Measurements from ENCODE around the gene SYT1.

The SYT1 gene

DNA sequence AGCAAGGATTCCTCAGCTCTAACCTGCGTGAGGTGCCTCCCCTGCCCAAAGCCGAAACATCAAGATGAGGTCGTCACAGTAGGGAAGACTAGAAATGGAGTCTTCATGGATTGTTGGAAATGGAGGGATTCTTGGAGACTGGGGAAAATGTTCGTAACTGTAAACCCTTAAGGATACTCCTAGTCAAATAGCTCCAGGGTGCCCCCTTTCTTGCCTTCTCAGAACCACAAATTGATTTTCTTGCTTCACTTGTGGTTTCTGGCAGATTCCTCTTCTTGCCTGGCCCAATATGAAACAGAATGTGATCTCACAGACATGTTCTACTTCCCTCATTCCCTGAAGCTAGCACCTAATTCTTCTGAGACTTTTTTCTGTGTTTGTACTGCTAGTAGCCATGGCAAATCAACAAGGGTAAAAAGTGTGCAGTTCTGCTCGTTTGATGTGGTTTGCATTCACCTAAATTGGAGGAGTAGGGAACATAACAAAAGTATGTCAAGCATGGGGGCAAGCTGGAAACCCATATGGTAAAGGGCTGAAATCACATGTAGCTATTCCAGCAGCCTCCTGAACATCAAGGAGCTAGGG lies 494.2 kb downstream of the SYT1 start:
- in situ Hi-C loops (cut with MboI; ENCODE audit: low pct_unique_long_range_greater_than_20kb, low sequenced_read_pairs) = no loop called here
- no peak for DNase-seq

DNA sequence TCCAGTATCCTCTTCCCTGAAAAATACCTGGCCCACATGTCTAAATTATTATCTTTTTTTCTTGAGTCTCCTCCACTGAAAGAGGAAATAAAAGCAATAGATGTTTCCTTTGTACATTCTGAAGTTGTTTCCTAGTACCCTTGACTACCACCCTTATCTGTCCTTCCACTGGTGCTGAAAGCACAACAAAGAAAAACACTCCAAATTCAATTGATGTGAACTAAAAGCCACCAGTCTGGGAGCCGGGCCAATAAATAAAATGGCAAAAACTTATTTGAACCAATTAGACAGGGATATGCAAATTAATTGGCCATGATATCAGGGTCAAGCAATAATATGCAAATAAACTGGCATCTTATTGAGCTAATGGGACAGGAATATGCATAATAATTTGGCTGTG lies 495.7 kb downstream of the SYT1 start:
- in situ Hi-C loops (cut with MboI; ENCODE audit: low pct_unique_long_range_greater_than_20kb, low sequenced_read_pairs) = no loop called here
- no peak for DNase-seq

DNA sequence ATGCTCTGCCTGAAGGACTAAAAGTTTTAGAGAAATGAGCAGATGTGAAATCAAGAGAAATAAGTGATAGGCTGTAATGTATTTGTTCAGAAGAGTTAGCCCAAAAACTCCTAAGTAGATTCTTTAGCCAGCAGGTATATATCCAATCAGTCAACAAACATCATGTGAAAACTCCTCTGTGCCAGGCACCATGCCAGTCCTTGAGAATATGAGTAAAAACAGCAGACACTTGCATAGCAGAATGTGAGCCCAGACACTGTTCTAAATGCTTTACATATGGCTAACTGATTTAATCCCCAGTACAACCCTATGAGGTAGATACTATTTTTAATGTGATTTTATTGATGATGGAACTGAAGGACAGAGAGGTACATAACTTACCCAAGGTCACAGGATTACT lies 496.4 kb downstream of the SYT1 start:
- no peak for DNase-seq
- in situ Hi-C loops (cut with MboI; ENCODE audit: low pct_unique_long_range_greater_than_20kb, low sequenced_read_pairs) = no loop called here

DNA sequence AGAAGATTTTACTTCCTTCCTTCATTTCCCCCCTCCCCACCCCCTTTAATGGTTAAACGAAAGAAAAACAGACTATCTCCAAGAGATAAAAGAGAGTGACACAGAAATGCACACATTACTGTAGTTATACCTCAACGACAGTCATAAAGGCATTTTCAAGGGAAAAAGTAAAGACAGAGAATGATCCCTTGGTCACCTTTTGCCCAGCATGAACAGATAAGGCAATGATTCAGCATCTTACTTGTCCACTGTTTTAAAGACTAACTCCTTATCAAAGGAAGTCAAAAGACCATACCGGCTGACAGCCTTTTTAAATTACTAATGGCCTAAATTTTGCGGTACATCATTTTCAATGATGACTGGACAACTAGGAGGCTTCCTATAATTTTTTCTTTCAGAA lies 499.6 kb downstream of the SYT1 start:
- DNase-seq = no peak
- in situ Hi-C loops (cut with MboI; ENCODE audit: low pct_unique_long_range_greater_than_20kb, low sequenced_read_pairs) = no loop called here

DNA sequence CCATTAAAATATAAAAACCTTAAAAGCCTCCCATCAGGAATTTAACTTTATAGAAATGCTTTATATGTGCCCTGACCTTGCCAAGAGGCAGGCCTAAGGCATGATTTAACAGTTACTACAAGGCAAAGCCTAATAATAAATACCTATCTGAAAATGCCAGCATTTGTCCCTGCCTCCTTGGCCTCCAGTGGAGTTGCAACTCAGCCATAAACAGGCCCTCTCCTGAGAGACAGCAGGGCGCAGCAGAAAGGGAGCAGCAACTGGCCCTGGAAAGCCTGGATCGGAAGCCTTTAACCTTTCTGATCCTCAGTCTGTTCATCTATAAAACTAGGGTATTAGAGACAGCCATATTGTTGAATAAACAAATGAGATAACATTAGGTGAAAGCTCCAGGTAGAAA lies 501.8 kb downstream of the SYT1 start:
- in situ Hi-C loops (cut with MboI; ENCODE audit: low pct_unique_long_range_greater_than_20kb, low sequenced_read_pairs) = no loop called here
- no peak for DNase-seq

DNA sequence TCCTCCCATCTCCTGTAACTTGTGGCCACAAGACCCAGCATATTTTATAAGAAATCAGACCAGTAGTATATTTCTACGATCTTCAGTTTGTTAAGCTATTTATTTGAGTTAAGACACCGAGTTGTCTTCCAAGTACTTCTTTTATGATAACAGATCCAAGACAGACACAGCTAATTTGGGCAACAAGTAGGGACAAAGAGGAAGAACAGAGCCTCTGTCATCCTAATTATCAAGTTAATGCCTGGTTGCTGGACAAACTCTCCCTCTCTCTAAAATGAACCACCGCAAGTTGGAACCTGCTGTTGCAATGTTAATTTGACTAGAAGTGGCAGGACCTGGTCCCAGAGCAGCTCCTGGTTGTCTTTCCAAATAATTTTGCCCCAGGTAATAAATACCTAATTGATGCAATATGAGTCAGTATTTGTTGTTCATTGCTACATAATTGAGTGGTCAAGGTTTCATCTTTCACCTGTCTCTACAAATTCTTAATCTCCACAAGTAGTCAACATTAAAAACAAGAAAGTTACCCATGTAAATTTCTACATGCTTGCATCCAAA lies 502.5 kb downstream of the SYT1 start:
- no peak for DNase-seq
- in situ Hi-C loops (cut with MboI; ENCODE audit: low pct_unique_long_range_greater_than_20kb, low sequenced_read_pairs) = no loop called here

DNA sequence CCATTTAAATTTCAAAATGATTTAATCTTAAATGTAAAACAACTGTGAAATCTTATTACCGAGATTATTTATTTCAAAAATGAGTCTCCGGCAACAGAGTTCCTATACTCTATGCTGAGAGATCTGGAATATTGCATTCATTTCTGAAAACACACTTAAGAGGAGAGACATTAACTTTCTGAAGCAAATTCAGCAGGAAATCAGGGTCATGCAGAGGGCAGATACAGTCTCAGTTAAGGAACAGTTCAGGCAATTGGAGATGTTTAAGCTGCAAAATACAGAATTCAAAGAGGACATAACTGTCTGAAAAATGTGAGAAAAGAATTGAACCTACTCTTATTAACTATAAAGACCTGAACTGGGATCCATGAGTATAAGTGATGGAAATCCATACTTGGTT lies 505.4 kb downstream of the SYT1 start:
- DNase-seq = no peak
- in situ Hi-C loops (cut with MboI; ENCODE audit: low pct_unique_long_range_greater_than_20kb, low sequenced_read_pairs) = no loop called here

DNA sequence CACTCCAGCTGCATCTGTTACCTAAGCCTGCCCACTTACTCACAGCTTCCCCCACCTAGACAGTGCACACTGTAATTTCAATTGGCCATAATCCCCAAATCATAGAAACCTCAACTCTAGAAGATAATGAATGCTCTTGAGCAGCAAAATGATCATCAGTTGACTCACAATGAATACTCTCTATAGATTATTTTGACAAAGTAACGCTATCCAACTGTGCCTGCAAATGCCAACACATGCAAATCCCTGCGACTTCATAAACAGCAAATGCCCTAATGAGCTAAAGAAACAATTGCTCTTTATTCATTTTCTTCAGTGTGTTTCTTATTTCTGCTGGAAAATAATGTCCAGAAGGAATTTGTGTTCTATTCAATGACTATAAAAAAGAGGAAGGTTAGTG lies 506.7 kb downstream of the SYT1 start:
- in situ Hi-C loops (cut with MboI; ENCODE audit: low pct_unique_long_range_greater_than_20kb, low sequenced_read_pairs) = no loop called here
- DNase-seq = no peak

DNA sequence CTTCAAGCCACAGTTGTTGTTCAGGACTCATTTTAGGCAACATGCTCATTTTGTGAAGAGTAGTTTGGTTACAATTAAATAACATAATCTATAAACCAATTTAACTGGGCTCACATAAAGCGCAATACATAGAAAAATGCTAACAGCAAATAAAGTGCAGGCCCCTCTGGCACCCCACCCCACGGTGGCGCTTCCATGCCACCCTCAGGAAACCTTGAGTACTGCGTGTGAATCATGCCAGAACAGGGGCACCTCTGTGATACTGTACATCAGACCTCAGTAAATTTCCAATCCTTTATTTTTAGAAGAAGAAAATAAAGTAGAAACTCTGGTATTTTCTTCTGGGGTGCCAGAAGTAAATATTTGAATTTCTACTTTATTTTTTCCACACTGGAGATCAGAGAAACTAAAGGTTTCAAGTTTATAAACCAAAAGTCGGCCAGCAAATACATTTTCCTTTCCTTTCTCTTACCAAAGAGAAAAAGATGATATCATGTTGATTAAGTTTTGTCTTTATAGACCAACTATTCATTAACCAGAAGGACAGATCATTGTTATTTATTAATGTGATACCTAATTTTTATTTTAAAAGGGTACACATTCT lies 509.4 kb downstream of the SYT1 start:
- in situ Hi-C loops (cut with MboI; ENCODE audit: low pct_unique_long_range_greater_than_20kb, low sequenced_read_pairs) = no loop called here
- DNase-seq = peak; percentile 30

DNA sequence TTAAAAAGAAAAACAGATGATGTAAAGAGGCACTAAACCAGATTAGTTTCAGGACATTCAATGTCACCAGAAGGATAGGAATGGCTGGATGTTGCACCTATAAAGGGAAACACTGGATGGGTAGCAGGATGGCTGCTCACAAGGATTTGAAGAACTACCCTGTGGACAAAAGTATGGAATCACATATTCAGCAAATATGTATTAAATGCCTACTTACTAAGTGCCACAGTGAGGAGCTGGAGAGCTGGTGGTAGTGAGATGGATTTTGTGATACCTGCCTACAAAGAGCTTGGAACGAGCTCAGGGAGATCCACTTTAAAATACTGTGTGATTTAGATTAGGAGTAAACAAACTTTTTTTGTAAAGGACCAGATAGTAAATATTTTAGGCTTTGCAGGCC lies 510.0 kb downstream of the SYT1 start:
- no peak for DNase-seq
- in situ Hi-C loops (cut with MboI; ENCODE audit: low pct_unique_long_range_greater_than_20kb, low sequenced_read_pairs) = no loop called here

DNA sequence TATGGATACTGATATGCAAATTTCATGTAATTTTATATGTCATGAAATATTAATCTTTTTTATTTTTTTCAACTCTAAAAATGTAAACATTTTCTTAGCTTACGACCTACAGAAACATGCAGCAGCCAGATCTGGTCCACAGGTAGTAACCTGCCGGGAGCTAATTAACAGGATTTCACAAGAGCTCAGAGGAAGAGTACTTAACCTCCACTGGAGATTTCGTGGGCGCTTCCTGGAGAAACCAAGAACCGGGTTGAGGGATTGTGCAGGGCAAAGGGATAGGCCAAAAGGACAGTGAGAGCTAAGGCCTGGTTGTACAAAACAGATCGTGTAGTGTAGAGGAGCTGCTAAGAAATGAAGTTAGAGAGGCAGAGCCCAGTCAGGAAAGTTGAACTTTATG lies 510.5 kb downstream of the SYT1 start:
- in situ Hi-C loops (cut with MboI; ENCODE audit: low pct_unique_long_range_greater_than_20kb, low sequenced_read_pairs) = no loop called here
- no peak for DNase-seq

DNA sequence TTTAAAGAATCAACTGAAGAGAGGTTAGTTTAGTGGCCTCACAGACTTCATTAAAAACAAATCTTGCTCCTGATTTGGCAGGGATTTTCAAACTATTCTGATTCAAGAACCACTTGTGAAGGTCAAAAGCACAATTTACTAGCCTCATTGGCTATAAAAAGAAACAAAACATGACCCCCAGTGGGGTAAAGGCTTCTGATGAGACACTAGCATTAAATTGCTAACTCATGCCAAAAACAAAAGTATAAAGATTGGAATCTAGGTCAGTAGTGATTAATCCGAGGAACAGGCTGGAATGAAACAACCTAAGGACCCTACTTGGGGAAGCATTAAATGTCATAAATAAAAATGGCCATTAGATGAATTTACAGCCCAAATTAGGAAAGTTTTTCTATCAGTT lies 513.9 kb downstream of the SYT1 start:
- in situ Hi-C loops (cut with MboI; ENCODE audit: low pct_unique_long_range_greater_than_20kb, low sequenced_read_pairs) = no loop called here
- DNase-seq = no peak

DNA sequence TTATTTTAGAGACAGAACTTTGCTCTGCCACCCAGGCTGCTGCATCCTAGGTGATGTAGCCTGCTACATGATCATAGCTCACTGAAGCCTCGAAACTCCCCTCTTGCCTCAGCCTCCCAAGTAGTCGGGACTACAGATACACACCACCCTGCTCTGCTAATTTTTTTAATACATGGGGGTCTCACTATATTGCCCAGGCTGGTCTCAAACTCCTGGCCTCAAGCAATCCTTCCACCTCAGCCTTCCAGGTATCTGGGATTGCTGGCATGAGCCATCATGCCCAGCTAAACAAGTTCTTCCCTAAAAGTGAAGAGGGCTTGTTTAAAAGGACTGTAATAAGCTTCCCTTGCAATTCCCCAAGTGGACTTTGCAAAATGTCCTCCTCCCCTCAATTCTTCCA lies 515.8 kb downstream of the SYT1 start:
- in situ Hi-C loops (cut with MboI; ENCODE audit: low pct_unique_long_range_greater_than_20kb, low sequenced_read_pairs) = no loop called here
- no peak for DNase-seq

DNA sequence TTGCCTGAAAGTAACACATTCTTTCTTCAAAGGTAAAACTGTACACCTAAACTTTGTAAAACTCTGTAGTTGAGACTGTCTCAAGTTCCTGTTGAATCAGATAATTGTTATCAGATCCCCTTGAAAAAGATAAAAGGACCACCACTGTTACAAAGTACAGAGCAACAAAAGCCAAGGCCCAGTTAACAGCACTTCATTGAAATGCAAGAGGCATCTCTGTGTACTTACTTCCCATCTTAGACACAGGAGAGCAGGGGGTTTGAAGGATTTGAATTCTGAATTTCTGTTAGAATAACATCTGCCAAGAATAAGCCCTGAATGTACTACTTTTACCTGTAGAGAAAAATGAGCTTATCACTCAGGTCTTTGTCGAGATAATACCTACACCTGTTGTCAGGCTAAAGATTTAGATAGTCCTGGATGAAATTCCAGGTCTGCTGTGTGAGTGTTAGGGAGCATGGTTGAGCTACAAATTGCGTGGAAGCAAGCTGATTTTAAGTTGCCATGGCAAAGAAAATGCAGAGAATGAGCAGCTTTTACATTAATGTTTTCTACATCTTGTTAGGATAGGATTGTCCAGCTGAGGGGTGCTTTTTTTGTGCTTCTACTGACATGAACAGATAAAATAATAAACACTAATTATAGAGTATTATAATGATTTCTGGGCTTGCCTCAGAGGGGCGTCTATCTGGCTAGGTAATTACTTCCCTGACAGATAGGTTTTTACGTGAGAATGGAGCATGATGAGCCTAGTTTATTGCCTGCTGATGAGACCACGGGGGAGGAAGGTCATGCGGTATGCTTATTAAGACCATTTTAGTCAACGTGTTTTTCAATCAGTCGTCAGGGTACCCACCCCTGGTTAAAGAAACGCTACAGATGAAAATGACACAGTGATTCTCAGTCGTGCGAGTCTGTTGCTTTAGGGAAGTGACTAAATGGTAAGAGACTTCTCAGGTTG lies 517.0 kb downstream of the SYT1 start:
- in situ Hi-C loops (cut with MboI; ENCODE audit: low pct_unique_long_range_greater_than_20kb, low sequenced_read_pairs) = no loop called here
- DNase-seq = no peak

DNA sequence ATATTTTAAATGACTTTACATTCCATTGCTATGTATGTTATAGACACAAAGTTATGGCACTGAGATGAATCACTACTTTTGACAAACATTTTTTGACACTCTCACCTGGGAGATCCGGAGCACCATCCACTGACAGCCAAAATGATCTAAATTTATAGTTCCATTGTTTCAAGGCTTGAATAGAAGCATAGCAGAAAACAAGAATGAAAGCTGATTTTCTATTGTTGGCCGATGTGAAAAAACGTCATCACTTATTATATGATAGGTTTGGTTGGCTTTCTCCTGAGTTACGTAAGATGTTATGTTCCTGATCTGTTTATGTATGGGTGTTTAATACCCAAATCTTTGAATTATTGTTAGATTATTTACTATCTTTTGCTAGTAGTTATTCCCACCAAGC lies 520.0 kb downstream of the SYT1 start:
- in situ Hi-C loops (cut with MboI; ENCODE audit: low pct_unique_long_range_greater_than_20kb, low sequenced_read_pairs) = no loop called here
- DNase-seq = no peak

DNA sequence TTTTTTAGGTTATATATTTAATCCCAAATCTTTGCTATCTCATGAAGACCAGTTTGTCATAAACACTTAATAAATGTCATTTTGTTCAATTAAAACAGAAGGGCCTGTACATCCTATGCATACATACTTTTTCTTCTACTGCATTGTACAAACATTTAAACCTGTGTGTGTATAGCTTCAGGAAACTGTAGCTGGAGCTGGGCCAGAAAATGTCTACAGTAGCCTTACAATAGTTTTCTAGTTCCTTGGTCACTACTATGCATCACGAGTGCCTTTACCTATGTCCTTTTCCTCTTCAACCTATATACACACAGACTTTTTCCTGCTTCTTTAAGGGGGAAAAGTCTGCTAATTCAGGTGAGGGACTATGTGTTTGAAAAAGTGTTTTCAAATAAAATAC lies 523.4 kb downstream of the SYT1 start:
- in situ Hi-C loops (cut with MboI; ENCODE audit: low pct_unique_long_range_greater_than_20kb, low sequenced_read_pairs) = no loop called here
- no peak for DNase-seq

DNA sequence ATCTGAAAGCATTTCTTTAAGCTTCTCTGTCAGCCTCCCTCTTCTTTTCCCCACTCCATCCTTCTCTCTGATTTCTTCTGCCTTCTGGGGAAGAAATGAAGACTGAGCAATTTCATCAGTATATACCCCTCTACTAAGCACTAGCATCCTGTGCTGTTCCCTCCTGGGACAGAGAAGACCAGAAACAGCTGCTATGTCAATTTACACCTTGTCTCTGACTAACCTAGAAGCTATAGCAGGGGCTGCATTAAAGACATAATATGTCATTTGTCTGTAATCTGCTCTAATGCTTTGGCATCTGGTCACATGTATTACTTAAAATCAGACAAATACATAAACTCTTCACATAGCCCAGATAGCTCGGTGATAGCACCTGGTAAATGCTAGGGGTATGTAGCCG lies 529.3 kb downstream of the SYT1 start:
- in situ Hi-C loops (cut with MboI; ENCODE audit: low pct_unique_long_range_greater_than_20kb, low sequenced_read_pairs) = no loop called here

DNA sequence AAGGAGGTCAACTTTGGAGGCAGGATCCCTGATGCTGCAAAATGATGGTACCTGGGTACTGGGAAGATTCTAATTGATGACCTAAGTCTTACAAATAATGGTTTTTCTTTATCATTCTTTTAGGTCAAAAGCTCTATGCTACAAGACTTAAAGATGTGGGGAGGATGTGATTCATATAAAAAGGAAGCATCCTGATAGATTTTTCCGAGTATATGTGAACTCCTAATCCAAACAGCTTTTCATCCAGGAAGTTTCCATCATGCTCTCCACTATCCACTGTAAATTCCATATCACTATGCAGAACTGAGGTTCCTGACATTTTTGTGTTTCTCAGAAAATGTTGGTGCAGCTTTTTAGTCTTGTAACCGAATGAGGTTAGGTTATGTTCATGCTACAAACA lies 533.0 kb downstream of the SYT1 start:
- in situ Hi-C loops (cut with MboI; ENCODE audit: low pct_unique_long_range_greater_than_20kb, low sequenced_read_pairs) = no loop called here
- no peak for DNase-seq

More for the DNA sequence above, 529.3 kb downstream of the SYT1 start:
- no peak for DNase-seq

DNA sequence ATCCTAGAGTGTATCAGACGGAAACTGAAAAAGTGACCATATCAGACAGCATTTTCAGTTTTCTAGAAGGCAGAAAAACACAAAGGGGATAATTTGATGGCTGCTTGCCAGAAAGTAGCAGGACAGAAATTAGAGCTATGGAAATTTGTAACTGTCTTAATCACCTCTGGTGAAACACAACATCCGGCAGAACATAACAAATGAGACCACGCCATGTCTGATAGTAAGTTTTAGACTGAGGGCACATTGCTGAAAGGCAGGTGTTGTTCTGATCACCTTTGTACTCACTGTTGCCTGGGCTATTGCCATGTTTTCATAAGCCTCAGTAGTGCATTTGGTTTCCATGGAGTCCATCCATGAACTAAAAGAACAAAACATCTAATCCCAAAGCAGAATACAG lies 535.9 kb downstream of the SYT1 start:
- DNase-seq = no peak
- in situ Hi-C loops (cut with MboI; ENCODE audit: low pct_unique_long_range_greater_than_20kb, low sequenced_read_pairs) = loop anchor here (25.0 kb wide), 1 partner anchor 337 kb away; no protein-coding TSS in a partner anchor

DNA sequence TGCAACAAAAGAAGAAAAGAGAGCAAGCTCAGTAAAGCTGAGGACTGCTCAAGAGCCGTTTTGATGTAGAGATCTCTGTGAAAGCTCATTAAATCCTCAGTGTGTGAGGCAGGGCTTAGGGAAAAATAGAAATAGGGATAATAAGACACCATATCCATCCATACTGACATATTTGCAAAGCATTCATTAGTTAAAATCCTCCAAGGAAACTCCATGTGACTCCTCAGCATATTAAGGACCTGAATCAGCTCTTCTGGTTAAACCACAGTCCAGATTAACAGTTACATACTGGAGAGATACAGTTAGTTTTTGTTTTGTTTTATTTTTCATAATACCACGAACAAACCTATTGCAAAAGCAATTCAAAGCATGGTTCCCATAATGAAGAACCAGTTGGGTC lies 538.0 kb downstream of the SYT1 start:
- no peak for DNase-seq
- in situ Hi-C loops (cut with MboI; ENCODE audit: low pct_unique_long_range_greater_than_20kb, low sequenced_read_pairs) = loop anchor here (25.0 kb wide), 1 partner anchor 335 kb away; no protein-coding TSS in a partner anchor

All from KBM-7 (cell line).